ENCODE data around the gene PPARD.
"Not testable (repeated sequence)": the region's sequence is repeated elsewhere in the genome, so short reads cannot be mapped to it uniquely, and the experiment has no call there.

Gene PPARD

GRCh38 chr6:35312807-35313206, 29.6 kb upstream of the PPARD start:
- DNase-seq = no peak

- DNase-seq = no peak
Measured at GRCh38 chr6:35317483-35318195, 24.7 kb upstream of the PPARD start.

- DNase-seq = peak; percentile 82
Measured at GRCh38 chr6:35318196-35319171, 23.9 kb upstream of the PPARD start.

- no peak for DNase-seq
Measured at GRCh38 chr6:35319346-35320030, 22.9 kb upstream of the PPARD start.

GRCh38 chr6:35320031-35320410, 22.3 kb upstream of the PPARD start:
- DNase-seq = no peak

GRCh38 chr6:35321091-35321490, 21.3 kb upstream of the PPARD start:
- DNase-seq = no peak

- peak; percentile 52 for DNase-seq
Measured at GRCh38 chr6:35327349-35328027, 14.9 kb upstream of the PPARD start.

- DNase-seq = no peak
Measured at GRCh38 chr6:35328108-35328723, 14.1 kb upstream of the PPARD start.

- not testable (repeated sequence) for DNase-seq
Measured at GRCh38 chr6:35328965-35329364, 13.4 kb upstream of the PPARD start.

- DNase-seq = no peak
Measured at GRCh38 chr6:35330541-35331119, 11.7 kb upstream of the PPARD start.

GRCh38 chr6:35332074-35332887, 10.1 kb upstream of the PPARD start:
- DNase-seq = not testable (repeated sequence)

GRCh38 chr6:35341557-35341956, 801 bp upstream of the PPARD start:
- no peak for DNase-seq

GRCh38 chr6:35343092-35343834, 905 bp downstream of the PPARD start:
- no peak for DNase-seq

GRCh38 chr6:35343835-35344550, 1.6 kb downstream of the PPARD start:
- no peak for DNase-seq

GRCh38 chr6:35351422-35351821, 9.1 kb downstream of the PPARD start:
- DNase-seq = no peak

GRCh38 chr6:35352735-35353134, 10.4 kb downstream of the PPARD start:
- no peak for DNase-seq

- DNase-seq = no peak
Measured at GRCh38 chr6:35354361-35355135, 12.2 kb downstream of the PPARD start.

GRCh38 chr6:35356391-35356790, 14.0 kb downstream of the PPARD start:
- no peak for DNase-seq

GRCh38 chr6:35357677-35358076, 15.3 kb downstream of the PPARD start:
- DNase-seq = no peak

All from fibroblast of upper back skin (primary cell).